Activated T-helper 1 cell treated with anti-CD3 and anti-CD28 coated beads, Interleukin-12 subunit alpha, Interleukin-12 subunit beta, Interleukin-2, Interleukin-4 antibody, amounts not matched to agents 30 ng/mL and 10 ng/mL and 1 ng/mL, durations not matched to agents 14 hours and 24 hours and 36 hours (primary cell): Measurements from ENCODE around the gene ENDOD1. TPM values are rescaled to one million over a fixed set of nuclear protein-coding genes. Genes with fewer than 3 reads are reported as not detected.
"Not testable (repeated sequence)": the region's sequence is repeated elsewhere in the genome, so short reads cannot be mapped to it uniquely, and the experiment has no call there.

Source experiments
- DNase-seq: peaks from one replicate; pipeline ENCODE4 v3.0.0; 2021; ENCODE audit warnings: low spot score
- H3K27ac Mint-ChIP-seq: one replicate; pipeline ENCODE4 v1.8.0; 2021; ENCODE audit warnings: mild to moderate bottlenecking, mixed read lengths
- H3K27me3 Mint-ChIP-seq: one replicate; pipeline ENCODE4 v1.8.0; 2022; ENCODE audit warnings: mild to moderate bottlenecking, moderate library complexity, mixed read lengths; ENCODE audit not compliant: insufficient read depth
- H3K36me3 Mint-ChIP-seq: one replicate; pipeline ENCODE4 v1.8.0; 2021; ENCODE audit warnings: low read depth, mixed read lengths
- H3K4me1 Mint-ChIP-seq: one replicate; pipeline ENCODE4 v1.8.0; 2021; ENCODE audit warnings: low read depth, mixed read lengths
- H3K4me3 Mint-ChIP-seq: one replicate; pipeline ENCODE4 v1.8.0; 2021; ENCODE audit warnings: mild to moderate bottlenecking, moderate library complexity, mixed read lengths
- H3K9me3 Mint-ChIP-seq: one replicate; pipeline ENCODE4 v1.8.0; 2021; ENCODE audit warnings: mixed read lengths
- intact Hi-C: fragments of 100-400 bp; cut with micrococcal nuclease; formaldehyde crosslinking; loops from one replicate; pipeline ENCODE4 v1.15.1; 2024
- total RNA-seq: library from RNA; stranded (reverse); gene quantifications from 2 replicates; pipeline ENCODE4 v1.2.3, GENCODE V29; 2022

The ENDOD1 gene, protein sequence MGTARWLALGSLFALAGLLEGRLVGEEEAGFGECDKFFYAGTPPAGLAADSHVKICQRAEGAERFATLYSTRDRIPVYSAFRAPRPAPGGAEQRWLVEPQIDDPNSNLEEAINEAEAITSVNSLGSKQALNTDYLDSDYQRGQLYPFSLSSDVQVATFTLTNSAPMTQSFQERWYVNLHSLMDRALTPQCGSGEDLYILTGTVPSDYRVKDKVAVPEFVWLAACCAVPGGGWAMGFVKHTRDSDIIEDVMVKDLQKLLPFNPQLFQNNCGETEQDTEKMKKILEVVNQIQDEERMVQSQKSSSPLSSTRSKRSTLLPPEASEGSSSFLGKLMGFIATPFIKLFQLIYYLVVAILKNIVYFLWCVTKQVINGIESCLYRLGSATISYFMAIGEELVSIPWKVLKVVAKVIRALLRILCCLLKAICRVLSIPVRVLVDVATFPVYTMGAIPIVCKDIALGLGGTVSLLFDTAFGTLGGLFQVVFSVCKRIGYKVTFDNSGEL
- 33.8 and 34.3 TPM in 2 replicates for total RNA-seq

DNA sequence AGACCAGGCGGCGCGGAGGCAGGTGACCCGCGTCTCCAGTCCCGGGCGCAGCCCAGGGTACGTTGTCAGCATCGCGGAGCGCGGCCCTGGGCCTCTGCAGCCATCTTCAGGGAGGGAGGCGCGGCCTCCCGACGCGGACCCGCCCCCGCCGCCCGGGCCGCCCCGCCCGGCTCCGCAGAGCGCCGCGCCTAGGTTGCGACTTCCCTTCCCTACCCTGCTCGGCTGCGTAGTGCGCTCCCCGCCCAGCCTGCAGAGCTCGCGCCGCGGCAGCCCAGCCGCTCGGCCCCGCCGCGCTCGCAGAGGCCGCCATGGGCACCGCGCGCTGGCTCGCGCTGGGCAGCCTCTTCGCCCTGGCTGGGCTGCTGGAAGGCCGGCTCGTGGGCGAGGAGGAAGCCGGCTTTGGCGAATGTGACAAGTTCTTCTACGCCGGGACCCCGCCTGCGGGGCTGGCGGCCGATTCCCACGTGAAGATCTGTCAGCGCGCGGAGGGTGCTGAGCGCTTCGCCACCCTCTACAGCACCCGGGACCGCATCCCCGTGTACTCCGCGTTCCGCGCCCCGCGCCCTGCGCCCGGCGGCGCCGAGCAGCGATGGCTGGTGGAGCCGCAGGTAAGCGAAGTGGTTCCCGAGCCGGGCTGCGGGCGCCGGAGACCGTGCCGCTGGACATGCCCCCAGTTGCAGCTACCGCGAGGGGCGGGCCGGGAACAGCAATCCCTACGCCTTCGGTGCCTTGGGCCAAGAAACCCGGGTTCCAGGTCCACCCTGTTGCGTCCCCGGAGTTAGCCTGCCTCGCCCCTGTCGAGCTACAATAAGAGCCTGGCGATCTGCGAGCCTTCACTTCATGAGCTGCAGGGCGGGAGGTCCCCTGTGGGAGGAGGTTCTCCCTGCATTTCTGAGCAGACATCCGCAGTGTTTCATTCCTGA, at the start of gene ENDOD1:
Gene ENDOD1, plus strand, starts transcription at position 227 of the 923 bp plus-strand sequence. Its CDS starts 82 bp downstream, at position 309.
- peak; percentile 85 for DNase-seq
- Mint-ChIP-seq H3K27me3 (no peaks in the 10 kb centered on the region), H3K9me3 (no peaks in the 10 kb centered on the region), H3K4me3 (peak within 1 kb of the TSS; percentile 89), H3K36me3 (peaks cover 19% of the 10 kb centered on the region), H3K27ac (peak within 1 kb of the TSS; percentile 96), H3K4me1 (peaks cover 83% of the 10 kb centered on the region)
- intact Hi-C loops: loop anchor here (1.0 to 10.0 kb wide), 11 partner anchors 22 to 1308 kb away; partner anchors contain the start of genes CEP57, CWC15, KDM4D and MED17

GRCh38 chr11:95042239-95042638, 47.4 kb upstream of the ENDOD1 start:
- peaks cover 2% of the 10 kb centered on the region for H3K36me3 Mint-ChIP-seq
- H3K4me3 Mint-ChIP-seq: no peak overlapping the region
- DNase-seq: no peak
- intact Hi-C loops: no loop called here
- H3K27me3 Mint-ChIP-seq: peaks cover 26% of the 10 kb centered on the region
- H3K27ac Mint-ChIP-seq: no peak overlapping the region
- H3K4me1 Mint-ChIP-seq: no peaks in the 10 kb centered on the region
- H3K9me3 Mint-ChIP-seq: no peaks in the 10 kb centered on the region

DNA sequence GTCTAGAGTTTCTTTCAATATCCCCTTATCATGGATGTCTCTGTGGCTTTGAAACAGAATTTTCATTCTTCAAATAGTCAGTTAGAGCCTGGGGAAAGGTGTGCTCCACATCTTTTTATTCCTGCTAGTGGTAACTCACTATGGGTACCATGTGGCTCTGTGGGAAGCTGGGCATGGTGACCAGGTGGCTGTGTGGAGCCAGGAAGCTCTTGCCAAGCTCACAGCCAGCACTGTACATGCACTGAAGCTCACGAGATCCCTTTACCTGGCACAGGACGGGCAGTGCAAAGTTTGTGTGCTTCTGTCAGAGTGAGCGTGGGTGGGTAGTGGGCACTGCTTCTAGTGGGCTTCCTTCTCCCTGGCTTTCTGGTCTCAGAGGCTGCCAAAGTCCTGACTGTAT, 46.7 kb upstream of the ENDOD1 start:
- Mint-ChIP-seq H3K4me3 (no peak overlapping the region), H3K27ac (no peak overlapping the region), H3K36me3 (peaks cover 2% of the 10 kb centered on the region), H3K4me1 (no peaks in the 10 kb centered on the region), H3K27me3 (peaks cover 26% of the 10 kb centered on the region), H3K9me3 (no peaks in the 10 kb centered on the region)
- no peak for DNase-seq
- intact Hi-C loops: no loop called here

- DNase-seq: no peak
- Mint-ChIP-seq H3K4me3 (no peak overlapping the region), H3K9me3 (no peaks in the 10 kb centered on the region), H3K36me3 (no peaks in the 10 kb centered on the region), H3K27me3 (peaks cover 29% of the 10 kb centered on the region), H3K4me1 (no peaks in the 10 kb centered on the region), H3K27ac (no peak overlapping the region)
- intact Hi-C loops: no loop called here
Measured at GRCh38 chr11:95044010-95044409, 45.6 kb upstream of the ENDOD1 start.

- DNase-seq: no peak
Measured at GRCh38 chr11:95045812-95046211, 43.8 kb upstream of the ENDOD1 start.

GRCh38 chr11:95049122-95049521, 40.5 kb upstream of the ENDOD1 start, which contains the start of gene KDM4F:
TSS of gene KDM4F (plus strand) at chr11:95049422.
- H3K4me1 Mint-ChIP-seq, H3K36me3 Mint-ChIP-seq, intact Hi-C loops, H3K4me3 Mint-ChIP-seq, DNase-seq, H3K27ac Mint-ChIP-seq, H3K9me3 Mint-ChIP-seq: not testable (repeated sequence)
- peaks cover 27% of the 10 kb centered on the region for H3K27me3 Mint-ChIP-seq

More at GRCh38 chr11:95045812-95046211, 43.8 kb upstream of the ENDOD1 start:
- intact Hi-C loops: no loop called here
- no peaks in the 10 kb centered on the region for H3K36me3 Mint-ChIP-seq
- H3K9me3 Mint-ChIP-seq: no peaks in the 10 kb centered on the region
- no peak overlapping the region for H3K27ac Mint-ChIP-seq
- no peaks in the 10 kb centered on the region for H3K4me1 Mint-ChIP-seq
- peaks cover 30% of the 10 kb centered on the region for H3K27me3 Mint-ChIP-seq
- no peak overlapping the region for H3K4me3 Mint-ChIP-seq

- H3K27me3 Mint-ChIP-seq: peaks cover 25% of the 10 kb centered on the region
- no peaks in the 10 kb centered on the region for H3K36me3 Mint-ChIP-seq
- peaks cover 6% of the 10 kb centered on the region for H3K4me1 Mint-ChIP-seq
- no peak overlapping the region for H3K4me3 Mint-ChIP-seq
- intact Hi-C loops: no loop called here
- no peak for DNase-seq
- no peak overlapping the region for H3K27ac Mint-ChIP-seq
- H3K9me3 Mint-ChIP-seq: no peaks in the 10 kb centered on the region
Measured at GRCh38 chr11:95050595-95051202, 38.9 kb upstream of the ENDOD1 start.

DNA sequence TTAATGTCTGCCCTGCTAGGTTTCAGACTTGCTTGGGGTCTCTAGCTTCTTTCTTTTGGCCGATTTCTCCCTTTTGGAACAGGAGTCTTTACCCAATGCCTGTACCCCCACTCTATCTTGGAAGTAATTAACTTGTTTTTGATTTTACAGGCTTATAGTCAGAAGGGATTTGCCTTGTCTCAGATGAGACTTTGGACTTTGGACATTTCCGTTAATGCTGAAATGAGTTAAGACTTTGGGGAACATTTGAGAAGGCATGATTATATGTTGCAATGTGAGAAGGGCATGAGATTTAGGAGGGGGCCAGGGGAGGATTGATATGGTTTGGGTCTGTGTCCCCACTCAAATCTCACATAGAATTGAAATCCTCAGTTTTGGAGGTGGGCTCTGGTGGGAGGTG, 35.3 kb upstream of the ENDOD1 start:
- no peak overlapping the region for H3K4me3 Mint-ChIP-seq
- intact Hi-C loops: no loop called here
- peaks cover 21% of the 10 kb centered on the region for H3K27me3 Mint-ChIP-seq
- DNase-seq: no peak
- no peaks in the 10 kb centered on the region for H3K36me3 Mint-ChIP-seq
- H3K4me1 Mint-ChIP-seq: peaks cover 6% of the 10 kb centered on the region
- H3K27ac Mint-ChIP-seq: no peak overlapping the region
- H3K9me3 Mint-ChIP-seq: no peaks in the 10 kb centered on the region

DNA sequence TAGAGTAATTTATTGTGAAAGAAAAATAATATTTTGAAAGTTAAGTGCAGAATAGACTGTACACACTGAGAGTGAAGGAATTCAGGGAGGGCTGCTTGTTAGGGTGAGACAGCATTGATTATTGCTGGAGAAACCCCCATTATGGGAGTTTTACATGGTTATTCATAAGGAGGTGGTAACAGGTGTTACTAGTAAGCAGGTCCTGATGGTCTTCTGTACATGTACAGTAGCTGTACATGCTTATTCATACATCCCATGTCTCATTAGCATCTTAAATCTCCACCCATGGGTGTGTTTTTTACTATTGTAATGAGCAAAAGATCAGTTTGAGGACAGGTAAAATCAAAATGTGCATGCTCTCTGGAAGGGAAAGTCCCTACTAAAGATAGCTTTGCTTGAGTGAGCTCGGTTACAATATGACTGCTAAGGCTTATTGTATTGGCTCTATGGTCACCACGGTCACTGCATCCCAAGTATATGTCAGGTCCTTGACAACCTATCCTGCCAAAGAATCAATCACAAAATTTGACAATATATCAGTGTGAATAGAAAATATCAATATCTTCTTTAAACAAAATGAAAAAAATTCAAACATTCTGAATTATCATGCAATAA, 34.3 kb upstream of the ENDOD1 start:
- intact Hi-C loops: no loop called here
- no peak for DNase-seq
- peaks cover 23% of the 10 kb centered on the region for H3K27me3 Mint-ChIP-seq
- no peaks in the 10 kb centered on the region for H3K9me3 Mint-ChIP-seq
- no peaks in the 10 kb centered on the region for H3K36me3 Mint-ChIP-seq
- peaks cover 6% of the 10 kb centered on the region for H3K4me1 Mint-ChIP-seq
- H3K4me3 Mint-ChIP-seq: no peak overlapping the region
- no peak overlapping the region for H3K27ac Mint-ChIP-seq

DNA sequence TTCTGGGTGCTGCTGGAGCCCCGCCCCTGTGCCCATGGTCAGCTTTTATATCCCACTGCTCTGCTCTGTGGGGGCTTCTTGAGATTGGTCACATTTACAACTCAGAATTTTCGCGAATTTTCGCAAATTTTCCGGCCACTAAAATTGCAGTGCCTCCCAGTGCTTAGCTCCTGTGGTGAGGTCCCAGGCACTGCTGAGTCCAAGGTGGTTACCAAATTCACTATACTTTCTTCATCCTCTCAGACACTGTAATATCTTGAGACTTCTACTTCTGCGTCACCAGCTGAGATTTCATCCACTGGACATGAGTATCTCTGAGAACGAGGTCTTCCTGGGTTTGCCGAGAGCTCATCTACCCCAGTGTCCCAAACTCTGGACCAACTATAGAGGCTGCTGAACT, 31.7 kb upstream of the ENDOD1 start:
- Mint-ChIP-seq H3K36me3 (no peaks in the 10 kb centered on the region), H3K9me3 (no peaks in the 10 kb centered on the region), H3K27me3 (peaks cover 33% of the 10 kb centered on the region), H3K27ac (no peak overlapping the region), H3K4me3 (no peak overlapping the region), H3K4me1 (peaks cover 6% of the 10 kb centered on the region)
- no peak for DNase-seq
- intact Hi-C loops: no loop called here

DNA sequence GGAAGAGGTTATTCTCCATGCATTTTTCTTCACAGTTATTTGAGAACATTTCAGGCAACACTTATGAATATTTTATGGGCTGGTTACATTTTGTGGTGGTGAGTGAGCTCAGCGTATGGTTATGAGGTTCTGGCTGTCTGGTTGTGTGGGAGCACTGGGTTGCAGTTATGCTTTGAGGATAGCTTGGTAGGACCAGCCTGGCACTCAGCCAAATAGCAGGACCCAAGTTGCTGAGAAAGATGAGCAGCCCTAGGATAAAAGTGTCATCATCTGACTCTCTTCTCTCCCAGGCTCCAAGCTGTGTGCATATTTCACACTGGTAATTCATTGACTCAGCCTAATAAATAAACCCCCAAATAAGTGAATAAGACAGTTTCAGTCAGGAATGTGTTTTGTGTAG, 31.0 kb upstream of the ENDOD1 start:
- peaks cover 6% of the 10 kb centered on the region for H3K4me1 Mint-ChIP-seq
- H3K4me3 Mint-ChIP-seq: no peak overlapping the region
- H3K27me3 Mint-ChIP-seq: peaks cover 36% of the 10 kb centered on the region
- H3K36me3 Mint-ChIP-seq: no peaks in the 10 kb centered on the region
- no peak for DNase-seq
- no peak overlapping the region for H3K27ac Mint-ChIP-seq
- H3K9me3 Mint-ChIP-seq: no peaks in the 10 kb centered on the region
- intact Hi-C loops: no loop called here

DNA sequence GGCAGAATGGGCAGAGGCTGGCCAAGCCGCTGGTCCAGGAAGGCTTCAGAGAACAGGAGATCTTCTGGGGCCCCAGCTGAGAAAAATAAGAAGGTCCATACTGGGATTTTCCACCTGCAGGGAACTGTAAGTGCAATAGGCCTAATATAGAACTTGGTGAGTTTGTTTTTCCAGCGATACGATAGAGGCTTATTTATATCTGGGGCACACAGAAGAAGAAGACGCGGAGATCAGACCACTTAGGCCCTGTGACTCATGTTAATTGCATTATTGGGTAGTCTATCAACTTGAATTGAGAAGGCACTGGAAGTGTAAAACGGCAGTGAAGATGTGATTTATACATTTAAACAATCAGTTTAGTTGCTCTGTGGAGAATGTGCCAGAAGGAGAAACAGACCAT, 30.6 kb upstream of the ENDOD1 start:
- Mint-ChIP-seq H3K27me3 (peaks cover 40% of the 10 kb centered on the region), H3K4me3 (no peak overlapping the region), H3K9me3 (no peaks in the 10 kb centered on the region), H3K36me3 (no peaks in the 10 kb centered on the region), H3K4me1 (peaks cover 6% of the 10 kb centered on the region), H3K27ac (no peak overlapping the region)
- no peak for DNase-seq
- intact Hi-C loops: no loop called here
